ENCODE results near the gene DHPS. TPM values are rescaled to one million over a fixed set of nuclear protein-coding genes. Genes with fewer than 3 reads are reported as not detected.

Gene DHPS
- total and polyA plus RNA-seq, 2 of the 4 experiments (the other 2 are of a cell fraction) = 82.8 to 85.0 TPM

DNA sequence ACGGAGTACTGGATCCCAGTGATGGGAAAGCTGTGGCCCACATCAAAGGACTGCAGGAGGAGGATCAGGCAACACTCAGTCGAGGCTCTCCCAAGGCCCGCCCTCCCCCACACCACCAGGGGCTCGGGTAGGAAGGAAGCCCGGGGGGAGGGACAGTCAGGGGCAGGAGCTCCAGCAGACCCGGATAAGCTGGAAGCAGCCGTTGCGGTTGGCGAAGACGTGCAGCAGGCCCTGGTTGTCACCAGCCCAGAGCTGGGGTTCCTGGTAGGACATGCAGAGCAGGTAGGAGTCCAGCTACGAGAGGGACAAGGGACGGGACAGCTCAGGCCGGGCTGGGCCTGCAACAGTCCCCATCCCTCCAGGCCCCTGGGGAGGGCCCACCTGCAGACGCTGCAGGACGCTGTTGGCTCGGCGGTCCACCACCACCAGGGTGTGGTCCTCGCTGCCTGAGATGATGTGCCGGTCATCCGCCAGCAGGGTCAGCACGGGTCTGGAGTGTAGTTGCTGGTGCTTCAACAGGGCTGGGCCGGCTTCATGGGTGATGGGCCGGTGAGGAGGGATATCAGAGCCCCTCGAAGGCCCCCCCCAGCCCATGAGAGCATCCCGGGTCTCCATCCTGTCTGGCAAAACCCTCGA, 8.0 kb upstream of the DHPS start:
- H2BK20ac ChIP-seq (ENCODE audit: low read depth, low read length) = no peak overlapping the region
- no peak overlapping the region for H3K4me3 ChIP-seq (ENCODE audit: insufficient read depth, low read depth, low read length)
- H3K36me3 ChIP-seq (ENCODE audit: control insufficient read depth, insufficient read depth, low read length) = 0 out of 2 replicates have a peak, but pooled peaks cover 2% of the 10 kb centered on the region
- H3K4ac ChIP-seq (ENCODE audit: low read depth, low read length) = no peak overlapping the region
- H3K27ac ChIP-seq (ENCODE audit: insufficient read depth, low read length) = no peak overlapping the region
- H3K9me1 ChIP-seq (ENCODE audit: insufficient read depth, low read length) = no peaks in the 10 kb centered on the region
- H4K5ac ChIP-seq (ENCODE audit: low read depth, low read length) = no peak overlapping the region
- BruUV-seq (replicated peaks) = no TSS peak
- WGBS, 2 experiments (ENCODE audit: extremely low coverage in 2 of 2, insufficient read length in 1 of 2) = 90% methylated on average over 4 of the region's 26 CpGs; no CpG with 5 or more reads in 1 of the 2 experiments
- H2BK5ac ChIP-seq (ENCODE audit: low read depth, low read length, poor library complexity, severe bottlenecking) = no peak overlapping the region
- no peaks in the 10 kb centered on the region for H3K4me1 ChIP-seq (ENCODE audit: control insufficient read depth, insufficient read depth, low read length)
- H2BK120ac ChIP-seq (ENCODE audit: low read depth, low read length) = no peak overlapping the region
- dilution Hi-C loops (cut with HindIII; ENCODE audit: low sequenced_read_pairs, unreplicated experiment) (no loop called here), in situ Hi-C loops (cut with MboI; ENCODE audit: low sequenced_read_pairs) (no loop called here), intact Hi-C loops (cut with micrococcal nuclease) (no loop called here)
- no peak overlapping the region for H3K14ac ChIP-seq (replicated peaks; ENCODE audit: low read depth, low read length)
- no peak for ATAC-seq (ENCODE audit: low read depth)
- no peaks in the 10 kb centered on the region; the same call in 1 of the 2 replicates for H4K20me1 ChIP-seq (ENCODE audit: insufficient read depth, low read length)
- CTCF ChIA-PET = no interaction called here
- H4K8ac ChIP-seq (ENCODE audit: low read depth in 2 of 2, low read length in 2 of 2) = no peak overlapping the region
- TF ChIP-seq RCOR1 (IDR thresholded peaks at IDR 0.05; ENCODE audit: insufficient replicate concordance, low read length) (no peak), CEBPB (IDR thresholded peaks at IDR 0.05; ENCODE audit: low read depth, low read length) (no peak), CTCF (conservative IDR thresholded peaks at IDR 0.05; ENCODE audit: low read depth, low read length) (no peak)
- no peak overlapping the region for H4K91ac ChIP-seq (ENCODE audit: insufficient read depth, low read depth, low read length)
- no peaks in the 10 kb centered on the region for H3K9me3 ChIP-seq (ENCODE audit: control insufficient read depth, insufficient read depth, low read length)
- no peak for DNase-seq
- POLR2A ChIA-PET (ENCODE audit: unreplicated experiment) = no interaction called here
- no peak overlapping the region for H3K18ac ChIP-seq (ENCODE audit: low read depth, low read length)
- H3K4me2 ChIP-seq (ENCODE audit: low read depth, low read length) = no peak overlapping the region
- H3K56ac ChIP-seq (ENCODE audit: extremely low read depth, insufficient read depth, low read length) = no peak overlapping the region
- no peak overlapping the region for H2AFZ ChIP-seq (replicated peaks; ENCODE audit: low read length, poor library complexity)
- no peaks in the 10 kb centered on the region for H3K27me3 ChIP-seq (ENCODE audit: control insufficient read depth, insufficient read depth, low read length)
- no peak overlapping the region for H2AK5ac ChIP-seq (ENCODE audit: low read depth, low read length)
- peaks cover 0 to 12% of the 10 kb centered on the region in 2 experiments; a peak in 3 of 4 replicates for H3K79me1 ChIP-seq (ENCODE audit: low read depth in 1 of 2, low read length in 2 of 2)
- H2AK9ac ChIP-seq (replicated peaks; ENCODE audit: low read depth, low read length, poor library complexity) = no peak overlapping the region
- H3K9ac ChIP-seq (ENCODE audit: low read depth, low read length) = no peak overlapping the region
- no peak overlapping the region for H3K23ac ChIP-seq (ENCODE audit: low read depth, low read length)
- no peak overlapping the region for H2BK15ac ChIP-seq (ENCODE audit: low read depth, low read length)
